Thoracic aorta (tissue), 2 donors: Measurements from ENCODE around the gene SCNN1G. TPM values are rescaled to one million over a fixed set of nuclear protein-coding genes. Genes with fewer than 3 reads are reported as not detected.

Source experiments
- ATAC-seq: fragments of 150-250 bp; one replicate; pipeline ENCODE4 v1.8.0; 2017; ENCODE audit warnings: low read depth; ENCODE audit not compliant: insufficient number of reproducible peaks, low FRiP score
- DNase-seq: peaks from one replicate; pipeline ENCODE4 v3.0.0-alpha.2; 2020; ENCODE audit warnings: low spot score
- H3K27ac ChIP-seq, 2 donors: fragments of 200-600 bp; sonication (generic); 1 replicate in 1 of 2; 2 replicates in 1 of 2; pipeline ENCODE4 v1.5.1; 2016; ENCODE audit warnings: mild to moderate bottlenecking in 2 of 2, moderate library complexity in 2 of 2
- H3K27me3 ChIP-seq: fragments of 200-600 bp; sonication (generic); replicated peaks from 2 replicates; pipeline ENCODE4 v1.6.0; 2016; ENCODE audit warnings: mild to moderate bottlenecking; ENCODE audit not compliant: insufficient read depth
- H3K36me3 ChIP-seq: fragments of 200-600 bp; sonication (generic); one replicate; pipeline ENCODE4 v1.5.1; 2016
- H3K4me1 ChIP-seq, 2 donors: fragments of 200-600 bp; sonication (generic); 1 replicate in 1 of 2; 2 replicates in 1 of 2; pipeline versions ENCODE4 v1.5.1 to v1.6.0; 2016; ENCODE audit warnings: low read depth in 2 of 2, mild to moderate bottlenecking in 1 of 2; ENCODE audit not compliant: control insufficient read depth in 1 of 2
- H3K4me3 ChIP-seq: fragments of 200-600 bp; sonication (generic); 2 replicates; pipeline ENCODE4 v1.5.1; 2016; ENCODE audit warnings: mild to moderate bottlenecking
- H3K9me3 ChIP-seq: fragments of 200-600 bp; sonication (generic); 2 replicates; pipeline ENCODE4 v1.5.1; 2016
- CTCF ChIP-seq: fragments of 200-600 bp; sonication (generic); IDR thresholded peaks from one replicate; pipeline ENCODE4 v1.5.1; 2019; ENCODE audit warnings: antibody characterized with exemption
- total RNA-seq, 2 donors: library from RNA; depleted of rRNA; stranded (reverse); fragments of >200 nt; gene quantifications; one replicate each; pipeline versions ENCODE4 v1.1.0 to v1.2.3, GENCODE V29; 2016

SCNN1G gene
- total RNA-seq, 2 donors from 2014 or later = not detected

GRCh38 chr16:23236983-23237382 lies 54.4 kb downstream of the SCNN1G start:
- no peaks in the 10 kb centered on the region for H3K9me3 ChIP-seq
- H3K36me3 ChIP-seq = no peaks in the 10 kb centered on the region
- H3K27me3 ChIP-seq = no peaks in the 10 kb centered on the region
- H3K4me3 ChIP-seq = no peak overlapping the region
- DNase-seq (no peak), ATAC-seq (no peak)
- TF ChIP-seq CTCF = no peak
- no peak overlapping the region for H3K27ac ChIP-seq
- H3K4me1 ChIP-seq = no peaks in the 10 kb centered on the region

- Histone ChIP-seq H3K36me3 (no peaks in the 10 kb centered on the region), H3K27me3 (no peaks in the 10 kb centered on the region), H3K4me3 (no peak overlapping the region), H3K4me1 (peaks cover 3 to 15% of the 10 kb centered on the region in 2 donors), H3K27ac (no peak overlapping the region), H3K9me3 (no peaks in the 10 kb centered on the region)
- no peak for TF ChIP-seq CTCF
- ATAC-seq = no peak
- no peak for DNase-seq
Measured at GRCh38 chr16:23240994-23241393, 58.4 kb downstream of the SCNN1G start.

GRCh38 chr16:23244122-23244521 lies 61.6 kb downstream of the SCNN1G start:
- Histone ChIP-seq H3K9me3 (no peaks in the 10 kb centered on the region), H3K4me1 (peaks cover 15 to 42% of the 10 kb centered on the region in 2 donors), H3K4me3 (no peak overlapping the region), H3K36me3 (no peaks in the 10 kb centered on the region), H3K27me3 (no peaks in the 10 kb centered on the region), H3K27ac (no peak overlapping the region)
- ATAC-seq (no peak), DNase-seq (no peak)
- no peak for TF ChIP-seq CTCF

GRCh38 chr16:23245268-23245667 lies 62.7 kb downstream of the SCNN1G start:
- no peak for TF ChIP-seq CTCF
- Histone ChIP-seq H3K4me3 (no peak overlapping the region), H3K36me3 (no peaks in the 10 kb centered on the region), H3K9me3 (no peaks in the 10 kb centered on the region), H3K4me1 (peaks cover 15 to 42% of the 10 kb centered on the region in 2 donors), H3K27me3 (no peaks in the 10 kb centered on the region), H3K27ac (peak overlapping the region in 1 of 2 donors; percentile 32)
- DNase-seq (peak; percentile 30), ATAC-seq (no peak)

- ATAC-seq = peak; percentile 76
Measured at GRCh38 chr16:23248261-23249194, 66.0 kb downstream of the SCNN1G start.

More at GRCh38 chr16:23248261-23249194, 66.0 kb downstream of the SCNN1G start:
- Histone ChIP-seq H3K4me3 (peak overlapping the region; percentile 22), H3K4me1 (peaks cover 15 to 42% of the 10 kb centered on the region in 2 donors), H3K27ac (peak overlapping the region in 1 of 2 donors; percentile 56), H3K9me3 (no peaks in the 10 kb centered on the region), H3K36me3 (no peaks in the 10 kb centered on the region), H3K27me3 (no peaks in the 10 kb centered on the region)
- TF ChIP-seq CTCF = no peak
- DNase-seq = no peak
